Measurements from ENCODE around the gene EYA3.

GRCh38 chr1:28097100-28097472 lies 8.7 kb upstream of the EYA3 start:
- TF ChIP-seq CTCF (conservative IDR thresholded peaks at IDR 0.05 in 1 of 2, IDR thresholded peaks at IDR 0.05 in 1 of 2; ENCODE audit: extremely low read depth in 1 of 2, insufficient read depth in 1 of 2, low read depth in 1 of 2, low read length in 2 of 2) = no peak
- no peak for TF ChIP-seq EZH2 (IDR thresholded peaks at IDR 0.05; ENCODE audit: borderline replicate concordance, low read length)

Measured in mammary epithelial cell (primary cell).